NCI-H1694 (cell line): ENCODE measurements around the gene ETV7.

Experiments used
- DNase-seq: peaks from one replicate; lab custom pipeline; 2025; lab: John Stamatoyannopoulos, UW

The ETV7 gene

GRCh38 chr6:36320475-36320874 is 67.0 kb downstream of the ETV7 start:
- DNase-seq: no peak

GRCh38 chr6:36319821-36320220 is 67.6 kb downstream of the ETV7 start:
- DNase-seq: no peak

DNA sequence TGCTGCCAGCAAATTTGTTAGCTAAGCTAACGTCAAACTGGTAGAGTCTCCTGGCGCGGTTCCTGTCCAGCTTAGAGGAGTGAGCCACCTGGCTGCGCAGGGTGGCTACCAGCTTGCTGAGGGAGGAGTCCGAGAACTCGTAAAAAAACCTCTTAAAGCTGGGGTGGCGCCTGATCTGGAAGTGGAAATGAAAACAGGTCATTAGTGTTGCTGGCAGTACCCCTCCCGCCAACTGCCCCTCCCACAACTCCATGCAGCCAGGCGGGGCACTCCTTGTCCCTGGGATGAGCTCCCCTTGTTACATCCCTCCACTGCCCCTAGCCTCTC is 68.1 kb downstream of the ETV7 start:
- DNase-seq: no peak

GRCh38 chr6:36318690-36319435 is 68.6 kb downstream of the ETV7 start:
- no peak for DNase-seq

DNA sequence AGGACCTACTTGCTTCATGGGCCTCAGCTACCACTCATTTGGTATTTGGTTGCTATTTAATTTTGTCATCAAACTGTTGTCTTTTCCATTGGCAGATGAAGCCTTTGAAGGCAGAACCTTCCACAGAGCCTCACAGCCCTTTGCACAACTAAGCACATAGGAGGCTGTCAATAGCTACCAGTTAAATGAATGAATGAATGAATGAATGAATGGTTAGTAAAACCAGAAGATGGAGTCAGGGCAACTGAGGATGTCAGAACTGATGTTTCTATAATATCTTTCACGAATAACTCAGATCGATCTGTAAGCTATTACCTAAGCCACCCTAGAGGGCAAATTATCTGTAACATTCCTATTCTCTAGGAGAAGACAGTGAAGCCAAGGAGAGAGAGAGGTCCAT is 69.8 kb downstream of the ETV7 start:
- DNase-seq: no peak
